ENCODE measurements around the gene MDN1.

GRCh38 chr6:89829472-89830169 is 10.0 kb upstream of the MDN1 start, which contains the start of gene CASP8AP2:
- TF ChIP-seq CTCF (IDR thresholded peaks at IDR 0.05) (no peak), EZH2 (IDR thresholded peaks at IDR 0.05; ENCODE audit: borderline replicate concordance, insufficient read depth, low read depth, low read length, poor library complexity, severe bottlenecking) (no peak)
